Measurements from ENCODE around the gene OR1L1. TPM values are rescaled to one million over a fixed set of nuclear protein-coding genes. Genes with fewer than 3 reads are reported as not detected.

The OR1L1 gene, protein sequence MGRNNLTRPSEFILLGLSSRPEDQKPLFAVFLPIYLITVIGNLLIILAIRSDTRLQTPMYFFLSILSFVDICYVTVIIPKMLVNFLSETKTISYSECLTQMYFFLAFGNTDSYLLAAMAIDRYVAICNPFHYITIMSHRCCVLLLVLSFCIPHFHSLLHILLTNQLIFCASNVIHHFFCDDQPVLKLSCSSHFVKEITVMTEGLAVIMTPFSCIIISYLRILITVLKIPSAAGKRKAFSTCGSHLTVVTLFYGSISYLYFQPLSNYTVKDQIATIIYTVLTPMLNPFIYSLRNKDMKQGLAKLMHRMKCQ
- polyA plus RNA-seq (ENCODE audit: low read depth in 6 of 6) = not detected

- Mint-ChIP-seq H3K36me3 (no peaks in the 10 kb centered on the region), H3K4me1 (no peaks in the 10 kb centered on the region), H3K27me3 (peaks cover 36 to 59% (median 55%) of the 10 kb centered on the region in 3 donors), H3K9me3 (peaks cover 0 to 20% (median 7%) of the 10 kb centered on the region in 7 donors), H3K27ac (no peak within 1 kb of the TSS), H3K4me3 (no peak within 1 kb of the TSS)
- ATAC-seq (ENCODE audit: low read depth in 2 of 2) (no peak), DNase-seq (no peak)
These were observed at the start of gene OR1L1 for GRCh38 chr9:122661416-122661815. Gene OR1L1 (plus strand): TSS chr9:122661716. CDS start chr9:122661716, 0 bp downstream.

DNA sequence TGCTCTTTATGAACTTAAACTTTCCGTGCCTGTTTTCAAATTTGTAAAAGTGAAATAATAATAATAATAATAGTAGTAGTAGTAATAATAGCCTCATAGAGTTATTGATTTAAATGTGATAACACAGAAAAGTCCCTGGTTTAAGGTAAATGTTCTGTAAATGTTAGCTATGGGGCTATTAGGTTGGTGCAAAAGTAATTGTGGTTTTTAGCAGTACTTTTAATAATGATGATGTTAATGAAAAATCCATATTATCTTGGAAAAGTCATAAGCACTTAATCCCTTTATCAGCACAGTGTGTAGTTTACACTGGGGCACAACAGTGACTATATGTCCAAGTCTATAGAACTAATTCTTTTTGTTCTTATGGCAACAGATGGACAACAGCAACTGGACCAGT, 47.2 kb upstream of the OR1L1 start, which contains the start of gene OR1Q1:
TSS of gene OR1Q1 (plus strand) at position 377 of the 400 bp plus-strand sequence. CDS start at position 377, 0 bp downstream.
- H3K9me3 Mint-ChIP-seq = peaks cover 0 to 13% (median 3%) of the 10 kb centered on the region in 7 donors
- no peak for ATAC-seq (ENCODE audit: low read depth in 2 of 2)
- H3K27ac Mint-ChIP-seq = no peak within 1 kb of the TSS
- no peaks in the 10 kb centered on the region for H3K36me3 Mint-ChIP-seq
- H3K27me3 Mint-ChIP-seq = peaks cover 26 to 47% (median 39%) of the 10 kb centered on the region in 3 donors
- H3K4me1 Mint-ChIP-seq = no peaks in the 10 kb centered on the region
- DNase-seq = no peak
- H3K4me3 Mint-ChIP-seq = no peak within 1 kb of the TSS

DNA sequence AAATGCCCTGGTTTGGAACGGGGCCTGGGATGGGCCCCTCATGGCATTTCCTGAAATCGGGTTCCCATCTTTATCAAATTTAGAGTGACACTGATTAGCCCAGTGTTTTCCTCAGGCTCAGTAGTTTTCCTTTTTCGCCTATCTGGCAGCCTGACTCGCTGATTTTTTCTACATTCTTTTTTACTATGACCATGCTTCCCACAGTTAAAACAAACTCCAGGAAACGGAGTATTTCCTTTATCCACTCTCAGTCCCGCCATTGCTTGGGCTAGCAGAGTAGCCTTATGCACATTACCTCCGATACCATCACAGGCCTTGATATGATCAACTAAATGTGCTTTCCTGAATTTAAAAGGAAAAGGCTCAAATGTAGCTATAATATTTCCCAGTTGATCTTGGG, 41.5 kb upstream of the OR1L1 start:
- Mint-ChIP-seq H3K36me3 (no peaks in the 10 kb centered on the region), H3K4me1 (no peaks in the 10 kb centered on the region), H3K27me3 (peaks cover 14 to 56% (median 49%) of the 10 kb centered on the region in 3 donors), H3K27ac (no peak overlapping the region), H3K9me3 (peaks cover 0 to 13% (median 4%) of the 10 kb centered on the region in 7 donors), H3K4me3 (no peak overlapping the region)
- DNase-seq = no peak
- ATAC-seq (ENCODE audit: low read depth in 2 of 2) = no peak

- Mint-ChIP-seq H3K4me1 (no peaks in the 10 kb centered on the region), H3K9me3 (peaks cover 9 to 35% (median 19%) of the 10 kb centered on the region in 7 donors), H3K4me3 (no peak overlapping the region), H3K36me3 (peaks cover 14 to 20% of the 10 kb centered on the region in 2 donors), H3K27me3 (peaks cover 27 to 56% (median 46%) of the 10 kb centered on the region in 3 donors), H3K27ac (no peak overlapping the region)
- DNase-seq (no peak), ATAC-seq (ENCODE audit: low read depth in 2 of 2) (no peak)
These were observed 19.3 kb upstream of the OR1L1 start for GRCh38 chr9:122642226-122642625.

DNA sequence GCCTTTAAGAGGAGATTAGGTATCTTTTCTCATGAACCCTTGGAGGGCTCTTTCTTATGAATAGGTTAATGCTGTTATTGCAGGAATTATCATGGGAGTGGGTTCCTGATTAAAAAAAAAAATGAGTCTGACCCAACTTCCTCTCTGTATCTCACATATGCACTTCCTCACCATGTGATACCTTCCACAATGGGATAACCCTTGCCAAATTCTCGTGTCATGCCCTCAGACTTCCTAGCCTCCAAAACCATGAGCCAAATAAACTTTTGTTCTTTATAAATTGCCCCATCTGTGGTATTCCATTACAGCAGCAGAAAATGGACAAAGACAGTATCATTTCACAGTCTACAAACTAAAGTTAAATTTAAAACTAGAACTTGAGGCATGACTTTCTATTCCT, 5.1 kb upstream of the OR1L1 start:
- no peaks in the 10 kb centered on the region for H3K4me1 Mint-ChIP-seq
- peaks cover 0 to 5% (median 2%) of the 10 kb centered on the region in 7 donors for H3K9me3 Mint-ChIP-seq
- DNase-seq = no peak
- no peak overlapping the region for H3K4me3 Mint-ChIP-seq
- peaks cover 17 to 40% (median 24%) of the 10 kb centered on the region in 3 donors for H3K27me3 Mint-ChIP-seq
- H3K36me3 Mint-ChIP-seq = no peaks in the 10 kb centered on the region
- H3K27ac Mint-ChIP-seq = no peak overlapping the region
- no peak for ATAC-seq (ENCODE audit: low read depth in 2 of 2)

GRCh38 chr9:122657527-122657926, 4.0 kb upstream of the OR1L1 start, which contains the start of gene OR1B1:
Gene OR1B1 (minus strand): TSS chr9:122657627.
- DNase-seq (no peak), ATAC-seq (ENCODE audit: low read depth in 2 of 2) (no peak)
- Mint-ChIP-seq H3K4me1 (no peaks in the 10 kb centered on the region), H3K9me3 (peaks cover 0 to 4% (median 2%) of the 10 kb centered on the region in 7 donors), H3K27me3 (peaks cover 28 to 52% (median 35%) of the 10 kb centered on the region in 3 donors), H3K4me3 (no peak within 1 kb of the TSS), H3K36me3 (no peaks in the 10 kb centered on the region), H3K27ac (no peak within 1 kb of the TSS)

- Mint-ChIP-seq H3K36me3 (peaks cover 0 to 19% of the 10 kb centered on the region in 2 donors), H3K27ac (no peak overlapping the region), H3K27me3 (peaks cover 12 to 39% (median 32%) of the 10 kb centered on the region in 3 donors), H3K4me1 (no peaks in the 10 kb centered on the region), H3K4me3 (no peak overlapping the region), H3K9me3 (peaks cover 8 to 35% (median 23%) of the 10 kb centered on the region in 7 donors)
- DNase-seq (no peak), ATAC-seq (ENCODE audit: low read depth in 2 of 2) (no peak)
These were observed 11.0 kb downstream of the OR1L1 start for GRCh38 chr9:122672481-122672880.

GRCh38 chr9:122684851-122685250, 23.3 kb downstream of the OR1L1 start:
- no peak for DNase-seq
- H3K4me3 Mint-ChIP-seq = no peak overlapping the region
- H3K4me1 Mint-ChIP-seq = no peaks in the 10 kb centered on the region
- peaks cover 14 to 42% (median 23%) of the 10 kb centered on the region in 7 donors for H3K9me3 Mint-ChIP-seq
- peaks cover 0 to 19% of the 10 kb centered on the region in 2 donors for H3K36me3 Mint-ChIP-seq
- no peak for ATAC-seq (ENCODE audit: low read depth in 2 of 2)
- peak overlapping the region in 1 of 6 donors; percentile 31 for H3K27ac Mint-ChIP-seq
- peaks cover 7 to 41% (median 22%) of the 10 kb centered on the region in 3 donors for H3K27me3 Mint-ChIP-seq

GRCh38 chr9:122695696-122696095, 34.2 kb downstream of the OR1L1 start:
- Mint-ChIP-seq H3K27ac (no peak overlapping the region), H3K4me3 (no peak overlapping the region), H3K9me3 (peaks cover 7 to 22% (median 19%) of the 10 kb centered on the region in 7 donors), H3K36me3 (peaks cover 0 to 9% of the 10 kb centered on the region in 2 donors), H3K4me1 (no peaks in the 10 kb centered on the region), H3K27me3 (peaks cover 5 to 17% (median 10%) of the 10 kb centered on the region in 3 donors)
- DNase-seq (no peak), ATAC-seq (ENCODE audit: low read depth in 2 of 2) (no peak)

Other genes starting within 250 kb of the OR1L1 start
- gene OR1J1, start 183.8 kb upstream of the OR1L1 start, polyA plus RNA-seq (ENCODE audit: low read depth in 6 of 6) = not detected
- not detected for gene OR1J2, start 150.9 kb upstream of the OR1L1 start, polyA plus RNA-seq (ENCODE audit: low read depth in 6 of 6)
- not detected for gene OR1J4, start 142.6 kb upstream of the OR1L1 start, polyA plus RNA-seq (ENCODE audit: low read depth in 6 of 6)
- gene OR1N1, start 134.4 kb upstream of the OR1L1 start, polyA plus RNA-seq (ENCODE audit: low read depth in 6 of 6) = not detected
- gene OR1N2, start 108.6 kb upstream of the OR1L1 start, polyA plus RNA-seq (ENCODE audit: low read depth in 6 of 6) = not detected
- not detected for gene OR1L8, start 78.3 kb upstream of the OR1L1 start, polyA plus RNA-seq (ENCODE audit: low read depth in 6 of 6)
- gene OR1Q1, start 47.0 kb upstream of the OR1L1 start, polyA plus RNA-seq (ENCODE audit: low read depth in 6 of 6) = not detected
- not detected for gene OR1B1, start 4.1 kb upstream of the OR1L1 start, polyA plus RNA-seq (ENCODE audit: low read depth in 6 of 6)
- not detected for gene OR1L3, start 13.4 kb downstream of the OR1L1 start, polyA plus RNA-seq (ENCODE audit: low read depth in 6 of 6)
- gene OR1L4, start 62.3 kb downstream of the OR1L1 start, polyA plus RNA-seq (ENCODE audit: low read depth in 6 of 6) = not detected
- gene OR1L6, start 80.6 kb downstream of the OR1L1 start, polyA plus RNA-seq (ENCODE audit: low read depth in 6 of 6) = not detected
- not detected for gene OR5C1, start 127.2 kb downstream of the OR1L1 start, polyA plus RNA-seq (ENCODE audit: low read depth in 6 of 6)
- not detected for gene OR1K1, start 138.4 kb downstream of the OR1L1 start, polyA plus RNA-seq (ENCODE audit: low read depth in 6 of 6)
- gene PDCL, start 166.9 kb downstream of the OR1L1 start, polyA plus RNA-seq (ENCODE audit: low read depth in 6 of 6) = 1 to 10 TPM; 5.3 to 9.3 (median 6.5) TPM
- gene RC3H2, start 243.6 kb downstream of the OR1L1 start, polyA plus RNA-seq (ENCODE audit: low read depth in 6 of 6) = 10 to 100 TPM; 26.5 to 39.1 (median 33.1) TPM

All from naive B cell (primary cell).